Measurements from ENCODE around the gene ABCA3.

- TF ChIP-seq CTCF (IDR thresholded peaks at IDR 0.05) = no peak
- no peak for TF ChIP-seq POLR2AphosphoS5 (IDR thresholded peaks at IDR 0.05)
- no peak for TF ChIP-seq EP300 (IDR thresholded peaks at IDR 0.05)
- TF ChIP-seq POLR2A (IDR thresholded peaks at IDR 0.05) = no peak
Measured at GRCh38 chr16:2238150-2238837, 102.2 kb downstream of the ABCA3 start.

All from gastroesophageal sphincter (tissue), 3 donors.